Gastroesophageal sphincter (tissue), 3 donors: ENCODE measurements around the gene IFT122.

ENCODE experiments used
- POLR2A ChIP-seq, 2 donors: fragments of 450-650 bp; IDR thresholded peaks; one replicate each; pipeline ENCODE4 v1.6.1; 2017; ENCODE audit warnings: antibody characterized with exemption in 2 of 2, mild to moderate bottlenecking in 2 of 2, moderate library complexity in 1 of 2
- TF ChIP-seq, protein P1 (sequence below), 4 experiments: fragments of 200-600 bp in 2 of 4; fragments of 450-650 bp in 2 of 4; sonication (generic) in 1 of 4; IDR thresholded peaks; one replicate each; pipeline ENCODE4 v1.5.1; 2017 to 2019; ENCODE audit warnings: antibody characterized with exemption in 4 of 4, mild to moderate bottlenecking in 2 of 4, moderate library complexity in 2 of 4

DNA sequence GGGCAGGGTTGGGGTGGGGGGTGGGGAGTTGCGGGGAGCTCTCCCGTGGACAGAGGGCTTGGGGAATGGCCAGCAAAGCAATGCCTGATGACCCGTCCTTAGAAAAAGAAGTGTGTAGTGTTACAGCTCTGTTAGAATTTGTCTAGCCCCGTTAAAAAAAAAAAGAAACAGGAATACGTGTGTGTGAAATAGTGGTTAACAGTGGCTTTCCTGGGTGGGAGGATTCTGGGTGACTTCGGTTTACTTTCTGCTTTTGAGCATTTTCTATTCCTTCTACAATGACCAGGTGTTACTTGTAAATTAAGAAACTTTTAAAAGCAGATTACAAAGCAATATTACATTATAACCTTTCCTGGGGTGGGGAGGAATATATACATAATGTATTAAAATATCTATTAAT is 127.9 kb downstream of the IFT122 start:
- TF ChIP-seq, protein P1, sequence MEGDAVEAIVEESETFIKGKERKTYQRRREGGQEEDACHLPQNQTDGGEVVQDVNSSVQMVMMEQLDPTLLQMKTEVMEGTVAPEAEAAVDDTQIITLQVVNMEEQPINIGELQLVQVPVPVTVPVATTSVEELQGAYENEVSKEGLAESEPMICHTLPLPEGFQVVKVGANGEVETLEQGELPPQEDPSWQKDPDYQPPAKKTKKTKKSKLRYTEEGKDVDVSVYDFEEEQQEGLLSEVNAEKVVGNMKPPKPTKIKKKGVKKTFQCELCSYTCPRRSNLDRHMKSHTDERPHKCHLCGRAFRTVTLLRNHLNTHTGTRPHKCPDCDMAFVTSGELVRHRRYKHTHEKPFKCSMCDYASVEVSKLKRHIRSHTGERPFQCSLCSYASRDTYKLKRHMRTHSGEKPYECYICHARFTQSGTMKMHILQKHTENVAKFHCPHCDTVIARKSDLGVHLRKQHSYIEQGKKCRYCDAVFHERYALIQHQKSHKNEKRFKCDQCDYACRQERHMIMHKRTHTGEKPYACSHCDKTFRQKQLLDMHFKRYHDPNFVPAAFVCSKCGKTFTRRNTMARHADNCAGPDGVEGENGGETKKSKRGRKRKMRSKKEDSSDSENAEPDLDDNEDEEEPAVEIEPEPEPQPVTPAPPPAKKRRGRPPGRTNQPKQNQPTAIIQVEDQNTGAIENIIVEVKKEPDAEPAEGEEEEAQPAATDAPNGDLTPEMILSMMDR (IDR thresholded peaks at IDR 0.05), result no peak
- TF ChIP-seq POLR2A (IDR thresholded peaks at IDR 0.05), result no peak
